SIG-M5 treated with dmso at 0.1 percent for 504 hours (cell line): ENCODE results near the gene IL5.
"Not testable (repeated sequence)": the region's sequence is repeated elsewhere in the genome, so short reads cannot be mapped to it uniquely, and the experiment has no call there.

Experiments used
- DNase-seq: peaks from one replicate; lab custom pipeline; 2025; ENCODE audit not compliant: unreplicated experiment; lab: John Stamatoyannopoulos, UW

Gene IL5

DNA sequence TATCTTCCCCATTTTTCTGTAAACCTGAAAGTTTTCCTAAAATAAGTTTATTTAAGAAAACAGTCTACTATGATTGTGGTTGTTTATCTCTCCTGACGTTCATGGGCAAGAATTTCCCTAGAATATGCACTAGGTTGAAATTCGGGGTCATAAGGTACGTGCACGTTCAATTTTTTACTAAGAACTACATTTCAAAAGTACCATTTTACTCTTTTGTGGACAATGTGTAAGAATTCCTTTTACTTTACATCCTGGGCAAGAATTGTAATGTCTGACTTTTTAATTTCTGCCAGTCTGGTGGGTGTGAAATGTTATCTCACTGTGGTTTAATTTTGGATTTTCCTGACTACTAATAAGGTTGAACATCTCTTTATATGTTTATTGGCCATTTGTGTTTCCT, 12.4 kb downstream of the IL5 start:
- DNase-seq: no peak

GRCh38 chr5:132528866-132529634, 14.3 kb downstream of the IL5 start:
- DNase-seq: no peak

DNA sequence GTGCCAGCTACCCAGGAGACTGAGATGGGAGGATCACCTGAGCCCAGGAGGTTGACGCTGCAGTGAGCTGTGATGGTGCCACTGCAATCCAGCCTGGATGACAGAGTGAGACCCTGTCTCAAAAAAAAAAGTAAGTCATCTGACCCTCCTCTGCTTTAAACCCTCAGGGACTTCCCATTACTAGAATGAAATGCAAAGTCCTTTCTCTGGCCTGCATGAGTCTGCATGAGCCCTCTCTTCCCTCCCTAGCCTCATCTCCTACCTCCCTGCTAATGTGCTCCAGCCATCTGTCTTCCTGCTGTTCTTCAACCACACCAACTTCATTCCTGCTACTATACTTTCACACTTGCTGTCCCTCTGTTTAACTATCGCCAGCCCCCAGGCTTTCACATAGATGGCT, 15.3 kb downstream of the IL5 start:
- DNase-seq: no peak

DNA sequence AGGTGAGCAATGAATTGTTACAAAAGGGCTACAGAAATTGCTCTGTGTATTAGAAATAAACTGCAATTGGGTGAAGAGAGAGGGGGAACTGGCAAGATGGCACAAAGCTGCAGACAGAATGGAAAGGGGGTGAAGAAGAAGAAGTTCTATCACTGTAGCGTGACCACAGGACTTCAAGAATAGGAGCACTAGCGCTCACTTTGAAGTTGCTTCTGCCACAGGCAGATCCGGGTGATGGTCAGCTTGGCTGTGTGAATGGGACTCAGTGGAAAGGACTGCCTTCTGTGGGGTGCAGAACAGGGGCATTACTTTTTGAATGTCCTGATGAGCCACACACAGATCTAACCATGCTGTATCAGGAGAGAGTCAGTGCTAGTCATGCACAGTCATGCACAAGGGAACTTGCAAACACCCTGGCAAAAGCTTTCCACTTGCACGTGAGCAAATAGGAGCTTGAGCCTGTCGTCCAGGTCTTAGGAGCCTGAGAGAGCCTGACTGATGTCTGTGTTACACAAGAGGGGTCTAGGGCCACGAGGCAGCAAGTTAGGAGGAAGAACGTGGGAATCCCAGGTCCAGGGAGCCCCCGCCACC, 16.3 kb downstream of the IL5 start:
- peak; percentile 16 for DNase-seq

DNA sequence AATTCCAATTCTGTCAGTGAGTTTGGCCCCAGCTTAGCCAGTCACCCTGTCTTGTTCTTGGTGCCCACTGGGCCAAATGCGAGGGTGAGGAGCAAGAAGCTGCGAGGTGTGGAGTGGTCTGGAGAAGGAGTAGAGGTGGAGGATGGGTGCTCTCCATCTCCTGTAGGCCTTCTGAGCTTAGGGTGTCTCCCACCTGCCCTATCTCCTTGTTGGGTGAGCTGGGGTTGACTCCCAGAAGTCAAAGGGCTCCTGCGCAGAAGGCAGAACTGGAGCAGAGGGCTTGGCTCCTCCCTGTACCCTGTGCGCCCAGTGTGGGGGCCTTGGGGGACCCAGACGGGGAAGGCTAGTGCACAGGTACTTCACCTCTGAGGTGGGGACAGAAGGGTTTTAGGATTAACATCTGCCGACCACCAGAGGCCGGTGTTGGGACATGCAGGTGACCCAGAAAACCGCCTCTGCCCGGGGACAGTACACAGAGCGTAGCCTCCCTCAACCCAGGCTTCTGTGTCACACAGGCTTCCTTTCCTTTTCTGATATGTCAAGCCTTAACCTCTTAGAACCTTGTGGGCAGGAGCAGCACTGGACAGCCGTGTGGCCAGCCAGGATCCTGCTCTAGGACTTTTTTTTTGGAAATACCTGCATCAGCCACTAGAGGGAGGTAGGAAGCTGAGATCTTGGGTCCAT, 16.9 kb downstream of the IL5 start:
- DNase-seq: peak; percentile 55

GRCh38 chr5:132525299-132525724, 18.0 kb downstream of the IL5 start:
- DNase-seq: peak; percentile 66

DNA sequence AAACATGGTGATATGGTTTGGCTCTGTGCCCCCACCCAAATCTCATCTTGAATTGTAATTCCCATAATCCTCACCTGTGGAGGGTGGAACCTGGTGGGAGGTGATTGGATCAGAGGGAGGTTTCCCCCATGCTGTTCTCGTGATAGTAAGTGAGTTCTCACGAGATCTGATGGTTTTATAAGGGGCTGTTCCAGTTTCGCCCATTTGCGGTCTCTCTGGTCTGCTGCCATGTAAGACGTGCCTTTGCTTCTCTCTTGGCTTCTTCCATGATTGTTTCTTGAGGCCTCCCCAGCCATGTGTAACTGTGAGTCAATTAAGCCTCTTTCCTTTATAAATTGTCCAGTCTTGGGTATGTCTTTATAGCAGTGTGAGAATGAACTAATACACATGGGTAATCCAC, 18.4 kb downstream of the IL5 start:
- DNase-seq: not testable (repeated sequence)

- DNase-seq: not testable (repeated sequence)
These were observed 21.3 kb downstream of the IL5 start for GRCh38 chr5:132522067-132522466.

- not testable (repeated sequence) for DNase-seq
These were observed 29.5 kb downstream of the IL5 start for GRCh38 chr5:132513618-132514336.

- no peak for DNase-seq
These were observed 33.2 kb downstream of the IL5 start for GRCh38 chr5:132510076-132510475.

- DNase-seq: peak; percentile 63
These were observed 37.1 kb downstream of the IL5 start for GRCh38 chr5:132506094-132506692.

- DNase-seq: no peak
These were observed 37.7 kb downstream of the IL5 start for GRCh38 chr5:132505641-132506040.

DNA sequence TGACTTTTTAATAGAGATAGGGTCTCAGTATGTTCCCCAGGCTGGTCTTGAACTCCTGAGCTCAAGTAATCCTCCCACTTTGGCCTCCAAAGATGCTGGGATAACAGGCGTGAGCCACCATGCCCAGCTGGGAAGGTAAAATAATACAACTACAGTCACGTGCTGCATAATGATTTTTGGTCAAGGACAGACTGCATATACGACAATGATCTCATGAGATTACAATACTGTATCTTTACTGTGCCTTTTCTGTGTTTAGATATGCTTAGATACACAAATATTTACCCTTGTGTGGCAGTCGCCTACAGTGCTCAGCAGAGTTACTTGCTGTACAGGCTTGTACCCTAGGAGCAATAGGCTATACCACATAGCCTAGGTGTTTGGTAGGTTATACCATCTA, 38.6 kb downstream of the IL5 start:
- DNase-seq: no peak

- no peak for DNase-seq
These were observed 40.1 kb downstream of the IL5 start for GRCh38 chr5:132503244-132503643.

DNA sequence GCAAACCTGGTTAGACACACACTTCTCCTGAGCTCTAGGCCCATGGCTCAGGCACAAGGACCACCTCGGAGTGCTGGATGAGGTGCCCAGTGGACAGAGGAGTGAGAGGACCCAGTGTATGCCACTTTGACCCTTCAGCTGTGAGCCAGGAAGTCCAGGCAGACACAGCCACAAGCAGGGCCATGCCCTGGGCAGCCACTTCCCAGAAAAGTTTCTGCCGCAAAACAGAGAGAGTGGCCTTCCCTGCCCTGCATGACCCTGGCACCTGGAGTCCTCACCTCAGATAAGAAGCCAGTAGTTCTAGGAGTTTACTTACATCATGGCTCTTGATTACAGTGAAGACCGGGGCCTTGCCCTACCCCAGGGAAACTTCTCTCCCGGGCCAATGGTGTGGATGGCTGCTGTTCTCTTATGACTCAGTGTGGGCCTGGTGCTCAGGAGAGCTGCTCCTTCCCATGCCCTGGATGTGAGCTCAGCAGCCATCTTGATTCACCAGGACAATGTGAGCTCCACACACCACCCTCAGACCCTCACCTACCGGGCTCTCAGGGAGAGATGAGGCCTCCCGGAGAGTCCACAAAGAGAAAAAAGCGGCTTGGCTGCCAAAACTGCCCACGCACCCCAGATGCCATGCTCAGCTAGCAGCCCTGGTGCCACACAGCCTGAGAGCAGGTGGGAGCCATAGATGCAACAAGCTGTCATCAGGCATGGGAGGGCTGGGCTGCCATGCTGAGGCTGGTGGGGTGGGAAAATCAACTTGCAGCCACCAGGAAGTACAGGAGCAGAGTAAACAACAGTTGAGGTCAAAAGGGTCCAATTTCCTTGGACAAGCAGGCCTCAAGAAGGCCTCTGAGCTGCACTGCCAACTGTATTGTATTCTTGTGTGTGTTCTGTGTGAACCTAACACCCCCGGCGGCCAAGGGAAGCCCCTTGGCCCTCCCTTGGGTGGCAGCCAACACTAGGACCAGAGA, 41.1 kb downstream of the IL5 start:
- no peak for DNase-seq

GRCh38 chr5:132501629-132501956, 41.7 kb downstream of the IL5 start:
- DNase-seq: no peak

GRCh38 chr5:132500931-132501628, 42.2 kb downstream of the IL5 start:
- peak; percentile 76 for DNase-seq

- no peak for DNase-seq
These were observed 42.9 kb downstream of the IL5 start for GRCh38 chr5:132500244-132500930.
